Activated naive CD4-positive, alpha-beta T cell treated with anti-CD3 and anti-CD28 coated beads for 36 hours (primary cell): ENCODE data around the gene UBE4B. TPM values are rescaled to one million over a fixed set of nuclear protein-coding genes. Genes with fewer than 3 reads are reported as not detected.

Source experiments
- microRNA-seq: library from miRNA; unstranded; fragments of <30 nt; microRNA quantifications from one replicate; pipeline ENCODE4 v1.2.0, GENCODE V29; 2022; ENCODE audit warnings: borderline microRNAs expressed, borderline replicate concordance
- total RNA-seq, 2 experiments: library from RNA; stranded (reverse); gene quantifications; one replicate each; pipeline ENCODE4 v1.2.3, GENCODE V29; 2021

UBE4B gene
- total RNA-seq, 2 experiments from 2014 or later, result 20.1 to 21.3 TPM

Small RNAs within 50 kb of the gene (microRNA-seq; reads per million reads assigned to microRNA genes)
- not detected for gene MIR1273D

Other genes starting within 250 kb of the UBE4B start
- 10 to 100 TPM; 24.0 to 24.9 TPM for gene CLSTN1, start 209.0 kb upstream of the UBE4B start, total RNA-seq
- gene CTNNBIP1, start 122.7 kb upstream of the UBE4B start, total RNA-seq, result 10 to 100 TPM in 1 of 2 experiments, 1 to 10 TPM in 1; 9.5 to 10.3 TPM
- gene LZIC, start 89.6 kb upstream of the UBE4B start, total RNA-seq, result 10 to 100 TPM; 26.1 to 27.0 TPM
- 1 to 10 TPM; 7.5 to 8.0 TPM for gene NMNAT1, start 89.5 kb upstream of the UBE4B start, total RNA-seq
- not detected for gene RBP7, start 35.7 kb upstream of the UBE4B start, total RNA-seq
- 1 to 10 TPM; 6.1 to 6.2 TPM for gene KIF1B, start 177.6 kb downstream of the UBE4B start, total RNA-seq